AG10803 (cell line): ENCODE data around the gene SYNGAP1.

ENCODE experiments used
- DNase-seq: peaks from one replicate; pipeline ENCODE4 v3.0.0; 2010; ENCODE audit warnings: low read depth
- H3K4me3 ChIP-seq: 2 replicates; pipeline ENCODE4 v1.5.1; 2011; ENCODE audit warnings: mild to moderate bottlenecking, low read length, control low read depth
- CTCF ChIP-seq: conservative IDR thresholded peaks from 2 replicates; pipeline ENCODE4 v1.5.1; 2011; ENCODE audit warnings: mild to moderate bottlenecking, low read length, control low read depth, inconsistent platforms

SYNGAP1 gene

GRCh38 chr6:33488339-33488738 lies 68.5 kb downstream of the SYNGAP1 start:
- TF ChIP-seq CTCF, result no peak
- no peak for DNase-seq
- no peak overlapping the region for H3K4me3 ChIP-seq

GRCh38 chr6:33490198-33490597 lies 70.3 kb downstream of the SYNGAP1 start:
- no peak overlapping the region for H3K4me3 ChIP-seq
- TF ChIP-seq CTCF, result no peak
- no peak for DNase-seq

- no peak overlapping the region for H3K4me3 ChIP-seq
- no peak for TF ChIP-seq CTCF
- DNase-seq, result no peak
These were observed 70.8 kb downstream of the SYNGAP1 start for GRCh38 chr6:33490621-33491020.

GRCh38 chr6:33492093-33492492 lies 72.2 kb downstream of the SYNGAP1 start:
- H3K4me3 ChIP-seq, result no peak overlapping the region
- no peak for TF ChIP-seq CTCF
- no peak for DNase-seq

GRCh38 chr6:33497157-33497556 lies 77.3 kb downstream of the SYNGAP1 start:
- DNase-seq, result no peak
- TF ChIP-seq CTCF, result no peak
- H3K4me3 ChIP-seq, result no peak overlapping the region

GRCh38 chr6:33502486-33502885 lies 82.6 kb downstream of the SYNGAP1 start:
- no peak for TF ChIP-seq CTCF
- no peak for DNase-seq
- no peak overlapping the region for H3K4me3 ChIP-seq

GRCh38 chr6:33504486-33504885 lies 84.6 kb downstream of the SYNGAP1 start:
- no peak for TF ChIP-seq CTCF
- DNase-seq, result no peak
- no peak overlapping the region for H3K4me3 ChIP-seq
